Liver (tissue), 9 donors: ENCODE results near the gene RSPO4. TPM values are rescaled to one million over a fixed set of nuclear protein-coding genes. Genes with fewer than 3 reads are reported as not detected.
"Not testable (repeated sequence)": the region's sequence is repeated elsewhere in the genome, so short reads cannot be mapped to it uniquely, and the experiment has no call there.

ENCODE experiments used
- DNase-seq: peaks from one replicate; pipeline ENCODE4 v3.0.0-alpha.2; 2017; ENCODE audit warnings: low spot score
- H3K27ac ChIP-seq, 2 donors: one replicate each; pipeline ENCODE4 v1.7.0; 2013; ENCODE audit warnings: inconsistent platforms in 2 of 2, low read length in 2 of 2, control low read depth in 1 of 2, low read depth in 1 of 2, mild to moderate bottlenecking in 1 of 2
- H3K27me3 ChIP-seq, 4 donors: one replicate each; pipeline versions ENCODE4 v1.6.1 to v1.7.0; 2013; ENCODE audit warnings: low read length in 3 of 4, inconsistent platforms in 1 of 4, mild to moderate bottlenecking in 1 of 4, moderate library complexity in 1 of 4; ENCODE audit not compliant: control insufficient read depth in 4 of 4, insufficient read depth in 4 of 4
- H3K36me3 ChIP-seq, 4 donors: one replicate each; pipeline versions ENCODE4 v1.6.1 to v1.7.0; 2013; ENCODE audit warnings: low read length in 3 of 4, mild to moderate bottlenecking in 3 of 4, low read depth in 1 of 4, moderate library complexity in 1 of 4; ENCODE audit not compliant: control insufficient read depth in 4 of 4, insufficient read depth in 3 of 4
- H3K4me1 ChIP-seq, 4 donors: one replicate each; pipeline versions ENCODE4 v1.6.1 to v1.7.0; 2013; ENCODE audit warnings: low read length in 3 of 4, mild to moderate bottlenecking in 3 of 4, moderate library complexity in 1 of 4; ENCODE audit not compliant: control insufficient read depth in 4 of 4, insufficient read depth in 4 of 4
- H3K4me3 ChIP-seq, 3 donors: one replicate each; pipeline versions ENCODE4 v1.6.1 to v1.7.0; 2013; ENCODE audit warnings: low read length in 3 of 3, control low read depth in 1 of 3, low read depth in 1 of 3, mild to moderate bottlenecking in 1 of 3
- H3K9ac ChIP-seq, 2 donors: one replicate each; pipeline ENCODE4 v1.7.0; 2013; ENCODE audit warnings: low read length in 2 of 2, mild to moderate bottlenecking in 2 of 2, moderate library complexity in 2 of 2, control low read depth in 1 of 2, low read depth in 1 of 2
- H3K9me3 ChIP-seq, 4 donors: one replicate each; pipeline versions ENCODE4 v1.6.1 to v1.7.0; 2013; ENCODE audit warnings: low read length in 3 of 4; ENCODE audit not compliant: control insufficient read depth in 4 of 4
- GABPA ChIP-seq, 2 donors: IDR thresholded peaks in 1 of 2; conservative IDR thresholded peaks in 1 of 2; 2 replicates each; pipeline ENCODE4 v1.6.1; 2016; ENCODE audit warnings: antibody characterized with exemption in 2 of 2, mild to moderate bottlenecking in 1 of 2, moderate library complexity in 1 of 2
- HNF4G ChIP-seq: IDR thresholded peaks from 2 replicates; pipeline ENCODE4 v1.6.1; 2016; ENCODE audit warnings: antibody characterized with exemption
- RAD21 ChIP-seq, 2 donors: IDR thresholded peaks; 2 replicates each; pipeline ENCODE4 v1.6.1; 2016; ENCODE audit warnings: antibody characterized with exemption in 2 of 2, mild to moderate bottlenecking in 2 of 2
- SP1 ChIP-seq: IDR thresholded peaks from 2 replicates; pipeline ENCODE4 v1.6.1; 2018; ENCODE audit warnings: antibody characterized with exemption, mild to moderate bottlenecking
- YY1 ChIP-seq: IDR thresholded peaks from 2 replicates; pipeline ENCODE4 v1.6.1; 2016; ENCODE audit warnings: antibody characterized with exemption, mild to moderate bottlenecking
- WGBS: extraction: QIAGEN DNeasy Blood & Tissue Kit; methylation state at CpG from one replicate; pipeline ENCODE4 v1.1.7; 2013; 5-methylcytosine and 5-hydroxymethylcytosine counted together
- polyA plus RNA-seq, 2 donors: library from polyadenylated mRNA; stranded (reverse) in 1 of 2; unstranded in 1 of 2; fragments of 200-250 nt in 1 of 2; fragments of >200 nt in 1 of 2; fragmentation: Nextera tagmentation in 1 of 2; extraction: Ambion mirVana in 1 of 2; gene quantifications; one replicate each; pipeline versions ENCODE4 v1.2.1 to v1.2.3, GENCODE V29; 2013 to 2015
- total RNA-seq, 2 donors: library from RNA; depleted of rRNA; stranded (reverse); fragments of >200 nt; gene quantifications; one replicate each; pipeline ENCODE4 v1.2.3, GENCODE V29; 2014
- TF ChIP-seq, protein P1 (sequence below): fragments of 150-350 bp; IDR thresholded peaks from 2 replicates; pipeline ENCODE4 v1.5.1; 2017; ENCODE audit warnings: improper control_type of control experiment, low read depth, low read length; ENCODE audit not compliant: missing input control
- TF ChIP-seq, protein P2 (sequence below): IDR thresholded peaks from 2 replicates; pipeline ENCODE4 v1.6.1; 2016; ENCODE audit warnings: antibody characterized with exemption
- TF ChIP-seq, protein P3 (sequence below): IDR thresholded peaks from 2 replicates; pipeline ENCODE4 v1.6.1; 2016; ENCODE audit warnings: antibody characterized with exemption
- TF ChIP-seq, protein P4 (sequence below): IDR thresholded peaks from 2 replicates; pipeline ENCODE4 v1.6.1; 2016; ENCODE audit warnings: antibody characterized with exemption
- TF ChIP-seq, protein P5 (sequence below): IDR thresholded peaks from 2 replicates; pipeline ENCODE4 v1.6.1; 2016; ENCODE audit warnings: antibody characterized with exemption, mild to moderate bottlenecking
- donor health status: healthy.
- donor health status: healthy.
- donor health status: healthy.
- donor health status: healthy.
- donor health status: healthy.

Gene RSPO4
- total and polyA plus RNA-seq, 4 donors, result not detected

DNA sequence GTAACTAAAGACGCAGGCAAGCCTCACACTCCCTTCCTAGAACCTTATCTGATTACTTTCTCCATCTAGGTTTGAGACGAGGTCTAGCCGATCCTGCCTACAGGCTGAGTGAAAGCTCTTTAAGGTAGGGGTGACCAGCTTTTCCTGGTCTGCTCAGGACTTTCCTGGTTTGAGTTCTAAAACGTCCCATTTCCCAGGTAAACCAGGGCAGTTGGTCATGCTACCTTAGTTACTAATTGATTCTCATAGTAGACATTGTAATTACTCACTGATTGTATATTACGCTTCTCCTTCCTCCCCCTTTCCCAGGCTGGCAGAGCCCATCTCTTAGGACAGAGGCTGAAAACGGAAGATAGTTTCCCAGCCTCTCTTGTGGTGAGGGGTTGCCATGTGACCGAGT is 27.9 kb upstream of the RSPO4 start:
- H3K27ac ChIP-seq, result no peak overlapping the region
- H3K9ac ChIP-seq, result no peak overlapping the region
- H3K4me3 ChIP-seq, result no peak overlapping the region
- no peak for DNase-seq
- no peaks in the 10 kb centered on the region for H3K9me3 ChIP-seq
- H3K4me1 ChIP-seq, result no peaks in the 10 kb centered on the region
- no peaks in the 10 kb centered on the region for H3K36me3 ChIP-seq
- H3K27me3 ChIP-seq, result no peaks in the 10 kb centered on the region
- WGBS, result 85% methylated on average over 7 of the region's 7 CpGs
- TF ChIP-seq, protein P1, sequence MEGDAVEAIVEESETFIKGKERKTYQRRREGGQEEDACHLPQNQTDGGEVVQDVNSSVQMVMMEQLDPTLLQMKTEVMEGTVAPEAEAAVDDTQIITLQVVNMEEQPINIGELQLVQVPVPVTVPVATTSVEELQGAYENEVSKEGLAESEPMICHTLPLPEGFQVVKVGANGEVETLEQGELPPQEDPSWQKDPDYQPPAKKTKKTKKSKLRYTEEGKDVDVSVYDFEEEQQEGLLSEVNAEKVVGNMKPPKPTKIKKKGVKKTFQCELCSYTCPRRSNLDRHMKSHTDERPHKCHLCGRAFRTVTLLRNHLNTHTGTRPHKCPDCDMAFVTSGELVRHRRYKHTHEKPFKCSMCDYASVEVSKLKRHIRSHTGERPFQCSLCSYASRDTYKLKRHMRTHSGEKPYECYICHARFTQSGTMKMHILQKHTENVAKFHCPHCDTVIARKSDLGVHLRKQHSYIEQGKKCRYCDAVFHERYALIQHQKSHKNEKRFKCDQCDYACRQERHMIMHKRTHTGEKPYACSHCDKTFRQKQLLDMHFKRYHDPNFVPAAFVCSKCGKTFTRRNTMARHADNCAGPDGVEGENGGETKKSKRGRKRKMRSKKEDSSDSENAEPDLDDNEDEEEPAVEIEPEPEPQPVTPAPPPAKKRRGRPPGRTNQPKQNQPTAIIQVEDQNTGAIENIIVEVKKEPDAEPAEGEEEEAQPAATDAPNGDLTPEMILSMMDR, result no peak
- TF ChIP-seq RAD21 (IDR thresholded peaks at IDR 0.05) (no peak), YY1 (no peak), SP1 (no peak)
- TF ChIP-seq, protein P2, sequence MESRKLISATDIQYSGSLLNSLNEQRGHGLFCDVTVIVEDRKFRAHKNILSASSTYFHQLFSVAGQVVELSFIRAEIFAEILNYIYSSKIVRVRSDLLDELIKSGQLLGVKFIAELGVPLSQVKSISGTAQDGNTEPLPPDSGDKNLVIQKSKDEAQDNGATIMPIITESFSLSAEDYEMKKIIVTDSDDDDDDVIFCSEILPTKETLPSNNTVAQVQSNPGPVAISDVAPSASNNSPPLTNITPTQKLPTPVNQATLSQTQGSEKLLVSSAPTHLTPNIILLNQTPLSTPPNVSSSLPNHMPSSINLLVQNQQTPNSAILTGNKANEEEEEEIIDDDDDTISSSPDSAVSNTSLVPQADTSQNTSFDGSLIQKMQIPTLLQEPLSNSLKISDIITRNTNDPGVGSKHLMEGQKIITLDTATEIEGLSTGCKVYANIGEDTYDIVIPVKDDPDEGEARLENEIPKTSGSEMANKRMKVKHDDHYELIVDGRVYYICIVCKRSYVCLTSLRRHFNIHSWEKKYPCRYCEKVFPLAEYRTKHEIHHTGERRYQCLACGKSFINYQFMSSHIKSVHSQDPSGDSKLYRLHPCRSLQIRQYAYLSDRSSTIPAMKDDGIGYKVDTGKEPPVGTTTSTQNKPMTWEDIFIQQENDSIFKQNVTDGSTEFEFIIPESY, result no peak
- TF ChIP-seq, protein P3, sequence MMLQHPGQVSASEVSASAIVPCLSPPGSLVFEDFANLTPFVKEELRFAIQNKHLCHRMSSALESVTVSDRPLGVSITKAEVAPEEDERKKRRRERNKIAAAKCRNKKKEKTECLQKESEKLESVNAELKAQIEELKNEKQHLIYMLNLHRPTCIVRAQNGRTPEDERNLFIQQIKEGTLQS, result no peak
- TF ChIP-seq, protein P4, sequence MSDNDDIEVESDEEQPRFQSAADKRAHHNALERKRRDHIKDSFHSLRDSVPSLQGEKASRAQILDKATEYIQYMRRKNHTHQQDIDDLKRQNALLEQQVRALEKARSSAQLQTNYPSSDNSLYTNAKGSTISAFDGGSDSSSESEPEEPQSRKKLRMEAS, result no peak

DNA sequence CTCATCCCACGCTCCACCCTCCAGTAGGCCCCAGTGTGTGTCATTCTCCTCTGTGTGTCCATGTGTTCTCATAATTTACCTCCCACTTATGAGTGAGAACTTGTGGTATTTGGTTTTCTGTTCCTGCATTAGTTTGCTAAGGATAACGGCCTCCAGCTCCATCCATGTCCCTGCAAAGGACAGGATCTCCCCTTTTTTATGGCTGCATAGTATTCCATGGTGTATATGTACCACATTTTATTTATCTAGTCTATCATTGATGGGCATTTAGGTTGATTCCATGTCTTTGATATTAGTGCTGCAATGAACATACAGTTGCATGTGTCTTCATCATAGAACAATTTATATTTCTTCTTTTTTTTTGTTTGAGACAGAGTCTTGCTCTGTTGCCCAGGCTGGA is 24.1 kb upstream of the RSPO4 start:
- not testable (repeated sequence) for H3K27ac ChIP-seq, H3K27me3 ChIP-seq, H3K9me3 ChIP-seq, DNase-seq, H3K9ac ChIP-seq, H3K4me3 ChIP-seq, H3K4me1 ChIP-seq, H3K36me3 ChIP-seq
- 77% methylated on average over 2 of the region's 2 CpGs for WGBS

DNA sequence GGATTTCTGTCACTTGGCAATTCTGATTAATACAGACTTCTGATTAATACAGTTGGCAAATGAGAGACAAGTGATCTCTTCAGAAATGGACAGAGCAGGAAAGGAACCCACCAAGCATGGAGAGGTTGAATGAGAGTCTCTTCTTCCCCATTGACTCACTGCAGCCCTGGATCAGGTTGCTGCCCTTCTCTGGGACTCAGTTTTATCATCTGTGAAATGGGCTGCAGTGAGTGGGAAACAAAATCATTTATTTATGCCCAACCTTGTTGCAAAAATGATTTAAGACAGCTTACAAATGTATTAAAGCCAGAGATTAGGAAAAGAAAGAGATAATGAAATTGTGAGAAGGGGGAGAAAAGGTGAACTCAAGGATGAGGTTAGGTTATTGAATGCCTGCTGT is 20.8 kb upstream of the RSPO4 start:
- H3K4me3 ChIP-seq, result no peak overlapping the region
- TF ChIP-seq, protein P3, result no peak
- TF ChIP-seq, protein P2, result no peak
- TF ChIP-seq, protein P5, sequence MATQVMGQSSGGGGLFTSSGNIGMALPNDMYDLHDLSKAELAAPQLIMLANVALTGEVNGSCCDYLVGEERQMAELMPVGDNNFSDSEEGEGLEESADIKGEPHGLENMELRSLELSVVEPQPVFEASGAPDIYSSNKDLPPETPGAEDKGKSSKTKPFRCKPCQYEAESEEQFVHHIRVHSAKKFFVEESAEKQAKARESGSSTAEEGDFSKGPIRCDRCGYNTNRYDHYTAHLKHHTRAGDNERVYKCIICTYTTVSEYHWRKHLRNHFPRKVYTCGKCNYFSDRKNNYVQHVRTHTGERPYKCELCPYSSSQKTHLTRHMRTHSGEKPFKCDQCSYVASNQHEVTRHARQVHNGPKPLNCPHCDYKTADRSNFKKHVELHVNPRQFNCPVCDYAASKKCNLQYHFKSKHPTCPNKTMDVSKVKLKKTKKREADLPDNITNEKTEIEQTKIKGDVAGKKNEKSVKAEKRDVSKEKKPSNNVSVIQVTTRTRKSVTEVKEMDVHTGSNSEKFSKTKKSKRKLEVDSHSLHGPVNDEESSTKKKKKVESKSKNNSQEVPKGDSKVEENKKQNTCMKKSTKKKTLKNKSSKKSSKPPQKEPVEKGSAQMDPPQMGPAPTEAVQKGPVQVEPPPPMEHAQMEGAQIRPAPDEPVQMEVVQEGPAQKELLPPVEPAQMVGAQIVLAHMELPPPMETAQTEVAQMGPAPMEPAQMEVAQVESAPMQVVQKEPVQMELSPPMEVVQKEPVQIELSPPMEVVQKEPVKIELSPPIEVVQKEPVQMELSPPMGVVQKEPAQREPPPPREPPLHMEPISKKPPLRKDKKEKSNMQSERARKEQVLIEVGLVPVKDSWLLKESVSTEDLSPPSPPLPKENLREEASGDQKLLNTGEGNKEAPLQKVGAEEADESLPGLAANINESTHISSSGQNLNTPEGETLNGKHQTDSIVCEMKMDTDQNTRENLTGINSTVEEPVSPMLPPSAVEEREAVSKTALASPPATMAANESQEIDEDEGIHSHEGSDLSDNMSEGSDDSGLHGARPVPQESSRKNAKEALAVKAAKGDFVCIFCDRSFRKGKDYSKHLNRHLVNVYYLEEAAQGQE, result no peak
- TF ChIP-seq GABPA (IDR thresholded peaks at IDR 0.05 in 1 of 2, conservative IDR thresholded peaks at IDR 0.05 in 1 of 2) (no peak), HNF4G (no peak)
- H3K9me3 ChIP-seq, result no peaks in the 10 kb centered on the region
- DNase-seq, result no peak
- H3K9ac ChIP-seq, result no peak overlapping the region
- H3K4me1 ChIP-seq, result no peaks in the 10 kb centered on the region
- H3K27me3 ChIP-seq, result no peaks in the 10 kb centered on the region
- H3K36me3 ChIP-seq, result no peaks in the 10 kb centered on the region
- H3K27ac ChIP-seq, result no peak overlapping the region
